Uterus (tissue), 4 donors: Measurements from ENCODE around the gene NMT1. TPM values are rescaled to one million over a fixed set of nuclear protein-coding genes. Genes with fewer than 3 reads are reported as not detected.

Source experiments
- DNase-seq, 2 donors: peaks; one replicate each; pipeline ENCODE4 v3.0.0-alpha.2; 2019 to 2020
- H3K27ac ChIP-seq, 2 donors: fragments of 200-600 bp; sonication (generic); 1 replicate in 1 of 2; 2 replicates in 1 of 2; pipeline ENCODE4 v1.5.1; 2016 to 2018
- H3K27me3 ChIP-seq, 2 donors: fragments of 200-600 bp; sonication (generic); one replicate each; pipeline ENCODE4 v1.5.1; 2018 to 2019; ENCODE audit warnings: control low read depth in 1 of 2
- H3K36me3 ChIP-seq, 2 donors: fragments of 200-600 bp; sonication (generic); one replicate each; pipeline ENCODE4 v1.5.1; 2019; ENCODE audit warnings: control low read depth in 1 of 2
- H3K4me1 ChIP-seq, 2 donors: fragments of 200-600 bp; sonication (generic); one replicate each; pipeline ENCODE4 v1.5.1; 2018 to 2019; ENCODE audit warnings: control low read depth in 1 of 2
- H3K4me3 ChIP-seq, 2 donors: fragments of 200-600 bp; sonication (generic); 1 replicate in 1 of 2; 2 replicates in 1 of 2; pipeline ENCODE4 v1.5.1; 2018 to 2019; ENCODE audit warnings: mild to moderate bottlenecking in 1 of 2
- H3K9me3 ChIP-seq, 2 donors: fragments of 200-600 bp; sonication (generic); one replicate each; pipeline ENCODE4 v1.5.1; 2019; ENCODE audit warnings: control low read depth in 1 of 2
- CTCF ChIP-seq, 4 experiments: fragments of 200-600 bp in 2 of 4; fragments of 450-650 bp in 2 of 4; sonication (generic) in 2 of 4; IDR thresholded peaks; one replicate each; pipeline ENCODE4 v1.5.1; 2016 to 2019; ENCODE audit warnings: antibody characterized with exemption in 4 of 4, mild to moderate bottlenecking in 2 of 4, moderate library complexity in 1 of 4
- POLR2A ChIP-seq, 2 donors: fragments of 450-650 bp; IDR thresholded peaks; one replicate each; pipeline ENCODE4 v1.6.1; 2016; ENCODE audit warnings: antibody characterized with exemption in 2 of 2, mild to moderate bottlenecking in 1 of 2, moderate library complexity in 1 of 2
- intact Hi-C: fragments of 100-400 bp; cut with DNase I; formaldehyde crosslinking; loops from one replicate; pipeline ENCODE4 v1.15.1; 2023; ENCODE audit warnings: low total_unique reads
- total RNA-seq, 4 donors: library from RNA; depleted of rRNA in 3 of 4; stranded (reverse); fragments of >200 nt in 3 of 4; gene quantifications; one replicate each; pipeline versions ENCODE4 v1.1.0 to v1.2.4, GENCODE V29; 2014 to 2023
- donor health status: DM: yes; HTN: yes; CAD: no.

NMT1 gene
- total RNA-seq, 4 donors from 2014 or later = 25.6 to 115 (median 72.3) TPM

- peak overlapping the region; percentile 74 to 76 for H3K4me3 ChIP-seq
- TF ChIP-seq POLR2A (IDR thresholded peaks at IDR 0.05) = peak; percentile 16 to 38
- peak in 2 of 4 experiments; percentile 7 to 11 for TF ChIP-seq CTCF (IDR thresholded peaks at IDR 0.05)
- H3K4me1 ChIP-seq = peaks cover 7 to 8% of the 10 kb centered on the region in 2 donors
- no peaks in the 10 kb centered on the region for H3K27me3 ChIP-seq
- no peaks in the 10 kb centered on the region for H3K36me3 ChIP-seq
- H3K27ac ChIP-seq = peak overlapping the region; percentile 99
- intact Hi-C loops = no loop called here
- DNase-seq = peak; percentile 83 to 89
- no peaks in the 10 kb centered on the region for H3K9me3 ChIP-seq
Observed at GRCh38 chr17:45147581-45148182, 86.6 kb downstream of the NMT1 start.

GRCh38 chr17:45148183-45149036 lies 87.3 kb downstream of the NMT1 start, which contains the start of gene HEXIM1:
HEXIM1 (plus strand) TSS chr17:45148475; CDS start chr17:45149191, 716 bp downstream.
- TF ChIP-seq CTCF (IDR thresholded peaks at IDR 0.05) (peak in 1 of 4 experiments; percentile 28), POLR2A (IDR thresholded peaks at IDR 0.05) (peak; percentile 98 to 99)
- Histone ChIP-seq H3K27me3 (no peaks in the 10 kb centered on the region), H3K4me3 (peak within 1 kb of the TSS; percentile 74 to 76), H3K9me3 (no peaks in the 10 kb centered on the region), H3K4me1 (peaks cover 7 to 8% of the 10 kb centered on the region in 2 donors), H3K27ac (peak within 1 kb of the TSS; percentile 99), H3K36me3 (no peaks in the 10 kb centered on the region)
- intact Hi-C loops = no loop called here
- peak; percentile 99 for DNase-seq

- intact Hi-C loops = no loop called here
- peaks cover 7 to 8% of the 10 kb centered on the region in 2 donors for H3K4me1 ChIP-seq
- TF ChIP-seq CTCF (IDR thresholded peaks at IDR 0.05) (peak; percentile 73 to 90 (median 80)), POLR2A (IDR thresholded peaks at IDR 0.05) (peak; percentile 35 to 49)
Observed at GRCh38 chr17:45149037-45149668, 88.0 kb downstream of the NMT1 start.

GRCh38 chr17:45149669-45150664 lies 88.8 kb downstream of the NMT1 start:
- no peak for TF ChIP-seq CTCF (IDR thresholded peaks at IDR 0.05)
- no peak for TF ChIP-seq POLR2A (IDR thresholded peaks at IDR 0.05)
- intact Hi-C loops = no loop called here
- no peaks in the 10 kb centered on the region for H3K9me3 ChIP-seq
- H3K36me3 ChIP-seq = no peaks in the 10 kb centered on the region
- H3K27me3 ChIP-seq = no peaks in the 10 kb centered on the region
- peaks cover 7 to 8% of the 10 kb centered on the region in 2 donors for H3K4me1 ChIP-seq
- DNase-seq = peak; percentile 75 to 80
- H3K27ac ChIP-seq = peak overlapping the region; percentile 97 to 99
- peak overlapping the region; percentile 71 to 76 for H3K4me3 ChIP-seq

More at GRCh38 chr17:45149037-45149668, 88.0 kb downstream of the NMT1 start:
- DNase-seq = peak; percentile 87 to 89
- peak overlapping the region; percentile 97 to 99 for H3K27ac ChIP-seq
- H3K4me3 ChIP-seq = peak overlapping the region; percentile 71 to 76
- no peaks in the 10 kb centered on the region for H3K9me3 ChIP-seq
- no peaks in the 10 kb centered on the region for H3K36me3 ChIP-seq
- no peaks in the 10 kb centered on the region for H3K27me3 ChIP-seq
